GM21515 (cell line): ENCODE data around the gene TOMM20.
"Not testable (repeated sequence)": the region's sequence is repeated elsewhere in the genome, so short reads cannot be mapped to it uniquely, and the experiment has no call there.

Experiments
- ATAC-seq: cut with Tn5 transposase; IDR thresholded peaks from one replicate; pipeline ENCODE4 v1.9.1; 2021; ENCODE audit not compliant: unreplicated experiment

The TOMM20 gene

GRCh38 chr1:235128456-235129328 lies at the start of gene TOMM20:
Gene TOMM20, minus strand, starts transcription at chr1:235128837. Its CDS starts 122 bp downstream, at chr1:235128715.
- peak; percentile 94 for ATAC-seq

- no peak for ATAC-seq
Observed at GRCh38 chr1:235176486-235176885, 47.8 kb upstream of the TOMM20 start.

GRCh38 chr1:235169986-235170385 lies 41.3 kb upstream of the TOMM20 start:
- no peak for ATAC-seq

GRCh38 chr1:235168375-235168774 lies 39.7 kb upstream of the TOMM20 start:
- ATAC-seq = no peak

GRCh38 chr1:235161685-235162327 lies 33.2 kb upstream of the TOMM20 start:
- ATAC-seq = no peak

GRCh38 chr1:235160957-235161684 lies 32.5 kb upstream of the TOMM20 start, which contains the start of gene RBM34:
Gene RBM34, minus strand, starts transcription at chr1:235161250. Its CDS starts 24 bp downstream, at chr1:235161226.
- peak; percentile 91 for ATAC-seq

- peak; percentile 43 for ATAC-seq
Observed at GRCh38 chr1:235160383-235160956, 31.8 kb upstream of the TOMM20 start.

- not testable (repeated sequence) for ATAC-seq
Observed at GRCh38 chr1:235159930-235160329, 31.3 kb upstream of the TOMM20 start.

- not testable (repeated sequence) for ATAC-seq
Observed at GRCh38 chr1:235159284-235159683, 30.6 kb upstream of the TOMM20 start.

- no peak for ATAC-seq
Observed at GRCh38 chr1:235158680-235159079, 30.0 kb upstream of the TOMM20 start.

GRCh38 chr1:235157150-235157549 lies 28.5 kb upstream of the TOMM20 start:
- no peak for ATAC-seq

- no peak for ATAC-seq
Observed at GRCh38 chr1:235156740-235157139, 28.1 kb upstream of the TOMM20 start.

- no peak for ATAC-seq
Observed at GRCh38 chr1:235156265-235156664, 27.6 kb upstream of the TOMM20 start.

GRCh38 chr1:235152235-235152634 lies 23.6 kb upstream of the TOMM20 start:
- ATAC-seq = no peak

GRCh38 chr1:235151033-235151432 lies 22.4 kb upstream of the TOMM20 start:
- ATAC-seq = no peak

- ATAC-seq = no peak
Observed at GRCh38 chr1:235149824-235150223, 21.2 kb upstream of the TOMM20 start.

- no peak for ATAC-seq
Observed at GRCh38 chr1:235147269-235147668, 18.6 kb upstream of the TOMM20 start.

- ATAC-seq = no peak
Observed at GRCh38 chr1:235145639-235146038, 17.0 kb upstream of the TOMM20 start.

GRCh38 chr1:235142991-235143390 lies 14.4 kb upstream of the TOMM20 start:
- no peak for ATAC-seq

GRCh38 chr1:235139315-235139714 lies 10.7 kb upstream of the TOMM20 start:
- no peak for ATAC-seq

GRCh38 chr1:235138821-235139220 lies 10.2 kb upstream of the TOMM20 start:
- ATAC-seq = no peak
